ENCODE data around the gene FBXO21.
"Not testable (repeated sequence)": the region's sequence is repeated elsewhere in the genome, so short reads cannot be mapped to it uniquely, and the experiment has no call there.

Gene FBXO21

GRCh38 chr12:117208206-117208605 is 17.9 kb upstream of the FBXO21 start:
- no peak for TF ChIP-seq CTCF (IDR thresholded peaks at IDR 0.05; ENCODE audit: poor library complexity, severe bottlenecking)
- DNase-seq (ENCODE audit: low spot score) (no peak), ATAC-seq (ENCODE audit: low read depth) (no peak)
- no peak overlapping the region for H3K4me3 ChIP-seq (ENCODE audit: severe bottlenecking)
- H3K27ac ChIP-seq (ENCODE audit: poor library complexity, severe bottlenecking), result no peak overlapping the region
- H3K27me3 ChIP-seq (ENCODE audit: insufficient read depth, poor library complexity, severe bottlenecking), result no peaks in the 10 kb centered on the region
- H3K9me3 ChIP-seq (ENCODE audit: severe bottlenecking), result no peaks in the 10 kb centered on the region
- no peaks in the 10 kb centered on the region for H3K36me3 ChIP-seq (ENCODE audit: low read depth)
- no peaks in the 10 kb centered on the region for H3K4me1 ChIP-seq (ENCODE audit: insufficient read depth, poor library complexity, severe bottlenecking)

GRCh38 chr12:117207675-117208074 is 17.4 kb upstream of the FBXO21 start:
- no peaks in the 10 kb centered on the region for H3K27me3 ChIP-seq (ENCODE audit: insufficient read depth, poor library complexity, severe bottlenecking)
- TF ChIP-seq CTCF (IDR thresholded peaks at IDR 0.05; ENCODE audit: poor library complexity, severe bottlenecking), result no peak
- H3K4me3 ChIP-seq (ENCODE audit: severe bottlenecking), result no peak overlapping the region
- H3K27ac ChIP-seq (ENCODE audit: poor library complexity, severe bottlenecking), result no peak overlapping the region
- DNase-seq (ENCODE audit: low spot score) (no peak), ATAC-seq (ENCODE audit: low read depth) (no peak)
- H3K4me1 ChIP-seq (ENCODE audit: insufficient read depth, poor library complexity, severe bottlenecking), result no peaks in the 10 kb centered on the region
- H3K9me3 ChIP-seq (ENCODE audit: severe bottlenecking), result no peaks in the 10 kb centered on the region
- no peaks in the 10 kb centered on the region for H3K36me3 ChIP-seq (ENCODE audit: low read depth)

- DNase-seq (ENCODE audit: low spot score) (no peak), ATAC-seq (ENCODE audit: low read depth) (no peak)
- no peak for TF ChIP-seq CTCF (IDR thresholded peaks at IDR 0.05; ENCODE audit: poor library complexity, severe bottlenecking)
- no peaks in the 10 kb centered on the region for H3K4me1 ChIP-seq (ENCODE audit: insufficient read depth, poor library complexity, severe bottlenecking)
- H3K9me3 ChIP-seq (ENCODE audit: severe bottlenecking), result no peaks in the 10 kb centered on the region
- H3K4me3 ChIP-seq (ENCODE audit: severe bottlenecking), result no peak overlapping the region
- no peak overlapping the region for H3K27ac ChIP-seq (ENCODE audit: poor library complexity, severe bottlenecking)
- H3K36me3 ChIP-seq (ENCODE audit: low read depth), result no peaks in the 10 kb centered on the region
- no peaks in the 10 kb centered on the region for H3K27me3 ChIP-seq (ENCODE audit: insufficient read depth, poor library complexity, severe bottlenecking)
Measured at GRCh38 chr12:117202556-117202955, 12.3 kb upstream of the FBXO21 start.

GRCh38 chr12:117202033-117202432 is 11.8 kb upstream of the FBXO21 start:
- Histone ChIP-seq H3K4me1 (ENCODE audit: insufficient read depth, poor library complexity, severe bottlenecking) (no peaks in the 10 kb centered on the region), H3K36me3 (ENCODE audit: low read depth) (no peaks in the 10 kb centered on the region), H3K27ac (ENCODE audit: poor library complexity, severe bottlenecking) (no peak overlapping the region), H3K27me3 (ENCODE audit: insufficient read depth, poor library complexity, severe bottlenecking) (no peaks in the 10 kb centered on the region), H3K9me3 (ENCODE audit: severe bottlenecking) (no peaks in the 10 kb centered on the region), H3K4me3 (ENCODE audit: severe bottlenecking) (no peak overlapping the region)
- ATAC-seq (ENCODE audit: low read depth) (no peak), DNase-seq (ENCODE audit: low spot score) (no peak)
- TF ChIP-seq CTCF (IDR thresholded peaks at IDR 0.05; ENCODE audit: poor library complexity, severe bottlenecking), result no peak

- H3K27me3 ChIP-seq (ENCODE audit: insufficient read depth, poor library complexity, severe bottlenecking); ATAC-seq (ENCODE audit: low read depth); DNase-seq (ENCODE audit: low spot score); H3K36me3 ChIP-seq (ENCODE audit: low read depth); H3K9me3 ChIP-seq (ENCODE audit: severe bottlenecking); H3K4me3 ChIP-seq (ENCODE audit: severe bottlenecking); H3K27ac ChIP-seq (ENCODE audit: poor library complexity, severe bottlenecking); H3K4me1 ChIP-seq (ENCODE audit: insufficient read depth, poor library complexity, severe bottlenecking): not testable (repeated sequence)
Measured at GRCh38 chr12:117199956-117200744, 9.9 kb upstream of the FBXO21 start.

GRCh38 chr12:117196334-117196733 is 6.1 kb upstream of the FBXO21 start:
- not testable (repeated sequence) for H3K36me3 ChIP-seq (ENCODE audit: low read depth); DNase-seq (ENCODE audit: low spot score); H3K27me3 ChIP-seq (ENCODE audit: insufficient read depth, poor library complexity, severe bottlenecking); H3K4me3 ChIP-seq (ENCODE audit: severe bottlenecking); ATAC-seq (ENCODE audit: low read depth); H3K27ac ChIP-seq (ENCODE audit: poor library complexity, severe bottlenecking); H3K9me3 ChIP-seq (ENCODE audit: severe bottlenecking); H3K4me1 ChIP-seq (ENCODE audit: insufficient read depth, poor library complexity, severe bottlenecking)

GRCh38 chr12:117195027-117195426 is 4.8 kb upstream of the FBXO21 start:
- not testable (repeated sequence) for DNase-seq (ENCODE audit: low spot score); H3K27ac ChIP-seq (ENCODE audit: poor library complexity, severe bottlenecking); H3K4me1 ChIP-seq (ENCODE audit: insufficient read depth, poor library complexity, severe bottlenecking); ATAC-seq (ENCODE audit: low read depth); H3K27me3 ChIP-seq (ENCODE audit: insufficient read depth, poor library complexity, severe bottlenecking); H3K4me3 ChIP-seq (ENCODE audit: severe bottlenecking); H3K9me3 ChIP-seq (ENCODE audit: severe bottlenecking); H3K36me3 ChIP-seq (ENCODE audit: low read depth)

Measured in RWPE2 (cell line).